DOHH2 (cell line): ENCODE measurements around the gene PPP1R2B.

Experiments used
- H3F3A ChIP-seq: fragments of 200-600 bp; sonication (generic), shearing (Covaris generic); 2 replicates; pipeline ENCODE4 v1.6.0; 2016; ENCODE audit warnings: antibody characterized with exemption, mild to moderate bottlenecking; ENCODE audit not compliant: control insufficient read depth, insufficient read depth
- H3K27ac ChIP-seq: fragments of 200-600 bp; sonication (generic); 2 replicates; pipeline ENCODE4 v1.5.1; 2014; ENCODE audit warnings: low read depth, mild to moderate bottlenecking, low read length, moderate library complexity
- H3K27me3 ChIP-seq: fragments of 200-600 bp; sonication (generic); 2 replicates; pipeline ENCODE4 v1.6.1; 2014; ENCODE audit warnings: mild to moderate bottlenecking, low read length, mixed read lengths; ENCODE audit not compliant: control insufficient read depth
- H3K36me3 ChIP-seq: fragments of 200-600 bp; sonication (generic); 2 replicates; pipeline ENCODE4 v1.6.1; 2014; ENCODE audit warnings: mild to moderate bottlenecking, low read length, moderate library complexity, mixed read lengths; ENCODE audit not compliant: control insufficient read depth
- H3K4me1 ChIP-seq: fragments of 200-600 bp; sonication (generic); 2 replicates; pipeline ENCODE4 v1.6.1; 2014; ENCODE audit warnings: mild to moderate bottlenecking, low read length, mixed read lengths; ENCODE audit not compliant: control insufficient read depth
- H3K4me2 ChIP-seq: fragments of 200-600 bp; sonication (generic); 2 replicates; pipeline ENCODE4 v1.6.0; 2014; ENCODE audit warnings: mild to moderate bottlenecking, low read length, moderate library complexity
- H3K4me3 ChIP-seq: fragments of 200-600 bp; sonication (generic); 2 replicates; pipeline ENCODE4 v1.5.1; 2014; ENCODE audit warnings: mild to moderate bottlenecking, low read length, mixed read lengths
- H3K79me2 ChIP-seq: fragments of 200-600 bp; sonication (generic); 2 replicates; pipeline ENCODE4 v1.6.1; 2014; ENCODE audit warnings: mild to moderate bottlenecking, low read length, mixed read lengths; ENCODE audit not compliant: control insufficient read depth
- H3K9me2 ChIP-seq: fragments of 200-600 bp; sonication (generic); replicated peaks from 2 replicates; pipeline ENCODE4 v1.6.1; 2014; ENCODE audit warnings: mild to moderate bottlenecking, low read length, mixed read lengths; ENCODE audit not compliant: control insufficient read depth
- H3K9me3 ChIP-seq: fragments of 200-600 bp; sonication (generic); 2 replicates; pipeline ENCODE4 v1.6.1; 2014; ENCODE audit warnings: antibody characterized with exemption, low read length, mixed read lengths; ENCODE audit not compliant: control insufficient read depth, insufficient read depth
- H4K20me1 ChIP-seq: fragments of 200-600 bp; sonication (generic); 2 replicates; pipeline ENCODE4 v1.6.0; 2014; ENCODE audit warnings: low read depth, mild to moderate bottlenecking, antibody characterized with exemption, low read length, moderate library complexity; ENCODE audit not compliant: control insufficient read depth, insufficient read depth
- CTCF ChIP-seq: fragments of 200-600 bp; sonication (generic); IDR thresholded peaks from one replicate; pipeline ENCODE4 v1.5.1; 2014; ENCODE audit warnings: antibody characterized with exemption, mild to moderate bottlenecking, low read depth, low read length; ENCODE audit not compliant: poor library complexity, severe bottlenecking
- EZH2phosphoT487 ChIP-seq: fragments of 200-600 bp; sonication (generic); IDR thresholded peaks from 2 replicates; pipeline ENCODE4 v1.6.1; 2017; ENCODE audit warnings: borderline replicate concordance, mild to moderate bottlenecking, antibody characterized with exemption, low read length, moderate library complexity, mixed read lengths

The PPP1R2B gene

GRCh38 chr5:156835905-156836304, 14.2 kb upstream of the PPP1R2B start:
- Histone ChIP-seq H3K4me2 (no peak overlapping the region), H3K27me3 (no peaks in the 10 kb centered on the region), H3K36me3 (no peaks in the 10 kb centered on the region), H3F3A (no peaks in the 10 kb centered on the region), H3K79me2 (no peaks in the 10 kb centered on the region), H3K27ac (no peak overlapping the region; the same call in 1 of the 2 replicates), H4K20me1 (no peaks in the 10 kb centered on the region), H3K9me3 (no peaks in the 10 kb centered on the region), H3K9me2 (no peaks in the 10 kb centered on the region), H3K4me1 (peaks cover 19% of the 10 kb centered on the region), H3K4me3 (no peak overlapping the region)
- TF ChIP-seq CTCF = peak; percentile 49
- TF ChIP-seq EZH2phosphoT487 = no peak

- Histone ChIP-seq H3K4me3 (no peak overlapping the region), H3K9me2 (no peaks in the 10 kb centered on the region), H3K4me1 (peaks cover 19% of the 10 kb centered on the region), H3K27ac (no peak overlapping the region), H3K9me3 (no peaks in the 10 kb centered on the region), H3K4me2 (no peak overlapping the region), H3K36me3 (no peaks in the 10 kb centered on the region), H3K27me3 (no peaks in the 10 kb centered on the region), H3K79me2 (no peaks in the 10 kb centered on the region), H3F3A (no peaks in the 10 kb centered on the region), H4K20me1 (no peaks in the 10 kb centered on the region)
- TF ChIP-seq EZH2phosphoT487 (no peak), CTCF (no peak)
These were observed 13.2 kb upstream of the PPP1R2B start for GRCh38 chr5:156836846-156837245.

GRCh38 chr5:156838961-156839360, 11.1 kb upstream of the PPP1R2B start:
- no peaks in the 10 kb centered on the region for H3K27me3 ChIP-seq
- TF ChIP-seq EZH2phosphoT487 = no peak
- no peak for TF ChIP-seq CTCF
- H3F3A ChIP-seq = no peaks in the 10 kb centered on the region

GRCh38 chr5:156841737-156842136, 8.4 kb upstream of the PPP1R2B start:
- Histone ChIP-seq H3K36me3 (no peaks in the 10 kb centered on the region), H3K4me2 (no peak overlapping the region), H3K4me3 (no peak overlapping the region), H3K27me3 (no peaks in the 10 kb centered on the region), H3K27ac (no peak overlapping the region), H3K9me2 (no peaks in the 10 kb centered on the region), H3K79me2 (no peaks in the 10 kb centered on the region), H3K4me1 (peaks cover 5% of the 10 kb centered on the region), H3F3A (no peaks in the 10 kb centered on the region), H3K9me3 (no peaks in the 10 kb centered on the region), H4K20me1 (no peaks in the 10 kb centered on the region)
- TF ChIP-seq EZH2phosphoT487 (no peak), CTCF (no peak)

More at GRCh38 chr5:156838961-156839360, 11.1 kb upstream of the PPP1R2B start:
- H3K4me1 ChIP-seq = peaks cover 19% of the 10 kb centered on the region
- H3K36me3 ChIP-seq = no peaks in the 10 kb centered on the region
- no peak overlapping the region for H3K4me3 ChIP-seq
- H3K4me2 ChIP-seq = no peak overlapping the region
- no peaks in the 10 kb centered on the region for H4K20me1 ChIP-seq
- H3K79me2 ChIP-seq = no peaks in the 10 kb centered on the region
- no peak overlapping the region for H3K27ac ChIP-seq
- H3K9me3 ChIP-seq = no peaks in the 10 kb centered on the region
- H3K9me2 ChIP-seq = no peaks in the 10 kb centered on the region
